ENCODE measurements around the gene SHOC2.

Gene SHOC2

DNA sequence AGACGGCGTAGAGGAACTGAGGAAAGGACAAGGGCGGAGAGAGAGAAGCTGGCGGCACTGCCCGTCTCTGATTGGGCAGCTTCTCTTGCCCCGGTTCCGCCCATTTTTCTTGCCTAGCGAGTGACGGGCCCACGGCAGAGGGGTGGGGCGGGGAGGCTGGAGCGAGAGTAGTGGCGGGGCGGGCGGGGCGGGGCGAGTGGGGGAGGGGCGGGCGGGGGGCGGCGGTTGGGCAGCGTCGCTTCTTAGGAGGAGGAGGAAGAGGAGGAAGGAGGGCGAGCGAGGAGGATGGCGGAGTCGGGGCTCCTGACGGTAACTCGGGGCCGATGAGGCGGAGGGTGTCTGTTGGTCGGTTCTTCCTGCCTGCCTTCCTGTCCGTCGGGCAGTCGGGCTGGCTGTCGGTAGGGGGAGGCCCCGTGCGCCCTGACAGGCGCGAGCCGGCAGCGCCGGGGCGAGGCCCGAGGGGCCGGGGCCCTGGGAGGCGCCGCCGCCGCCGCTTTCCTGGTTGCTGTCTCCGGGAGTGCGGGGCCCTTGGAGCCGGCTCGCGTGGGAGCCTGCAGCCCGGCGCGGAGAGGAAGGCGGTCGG, at the start of gene SHOC2:
Gene SHOC2 (plus strand): TSS at position 256 of the 583 bp plus-strand sequence. CDS start 44,755 bp downstream, outside the sequence.
- no peak for DNase-seq

DNA sequence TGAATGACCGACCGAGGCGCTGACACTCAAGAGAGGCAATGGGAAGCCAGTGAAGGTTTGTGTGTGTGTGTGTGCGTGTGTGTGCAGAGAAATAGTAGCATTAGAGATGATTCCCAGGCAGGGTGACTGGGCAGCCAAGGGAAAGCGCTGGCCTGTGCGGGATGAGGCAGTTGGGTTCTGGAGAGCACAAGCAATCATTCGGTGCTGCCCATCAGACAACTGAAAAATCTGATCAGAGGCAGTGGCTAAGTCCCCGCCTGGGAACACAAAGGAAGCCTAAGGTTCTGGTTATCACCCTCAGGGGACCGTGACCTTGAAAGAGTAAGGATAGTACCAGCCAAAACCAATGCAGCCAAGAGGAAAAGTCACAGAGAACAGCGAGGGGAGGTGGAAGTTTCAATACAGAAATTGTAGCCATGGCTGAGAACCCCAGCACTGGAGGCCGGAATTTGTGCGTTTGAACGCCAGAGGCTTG, 48.5 kb upstream of the SHOC2 start:
- no peak for DNase-seq

- DNase-seq: peak; percentile 100
These were observed 47.9 kb upstream of the SHOC2 start, which contains the start of gene PDCD4 for GRCh38 chr10:110871298-110872084. TSS of gene PDCD4 (plus strand) at chr10:110871928. CDS start at chr10:110876028, 4,100 bp downstream.

- DNase-seq: peak; percentile 94
These were observed 47.0 kb upstream of the SHOC2 start for GRCh38 chr10:110872145-110872983.

DNA sequence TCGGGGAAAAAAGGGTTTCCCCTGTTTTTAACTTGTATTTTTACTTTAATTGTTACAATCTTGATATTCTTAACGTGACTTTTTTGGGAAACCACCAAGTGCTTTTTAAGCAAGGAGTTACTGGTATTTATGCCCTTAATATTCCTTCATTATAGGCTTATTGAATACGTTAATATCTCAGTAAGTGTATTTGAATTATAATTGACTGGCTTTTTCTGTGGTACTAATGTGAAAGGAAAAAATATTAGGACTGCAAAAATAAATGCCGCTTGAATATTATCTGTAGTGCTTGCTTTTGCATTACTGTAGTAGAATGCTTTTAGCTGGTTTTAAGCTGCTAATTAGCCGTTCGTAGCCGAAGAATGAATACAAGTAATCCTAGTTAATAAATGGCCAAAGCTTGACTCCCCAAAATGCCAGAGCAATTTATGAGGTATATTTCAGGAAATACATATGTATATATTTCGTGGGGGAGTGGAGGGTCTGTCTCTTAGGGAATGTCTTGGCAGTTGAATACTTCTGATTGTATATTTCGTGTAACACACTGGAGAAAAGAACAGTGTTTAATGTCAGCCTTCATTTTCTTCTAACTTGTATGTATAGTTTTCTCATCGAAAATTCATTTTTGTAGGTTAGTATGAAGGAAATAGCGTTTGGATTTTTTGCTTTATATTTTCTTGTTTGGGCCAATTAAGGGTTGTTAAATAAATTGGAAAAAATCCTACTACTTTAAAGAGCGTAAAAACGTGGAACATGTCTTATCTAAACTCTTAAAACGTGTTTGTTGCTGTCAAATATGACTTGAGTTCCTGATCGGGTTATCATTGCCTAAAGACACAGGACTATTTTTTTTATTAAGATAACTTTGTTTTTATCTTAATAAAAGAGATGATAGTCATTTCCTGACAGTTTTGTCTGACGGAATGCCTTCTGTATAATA, 46.1 kb upstream of the SHOC2 start:
- DNase-seq: no peak

- no peak for DNase-seq
These were observed 45.5 kb upstream of the SHOC2 start for GRCh38 chr10:110873951-110874350.

DNA sequence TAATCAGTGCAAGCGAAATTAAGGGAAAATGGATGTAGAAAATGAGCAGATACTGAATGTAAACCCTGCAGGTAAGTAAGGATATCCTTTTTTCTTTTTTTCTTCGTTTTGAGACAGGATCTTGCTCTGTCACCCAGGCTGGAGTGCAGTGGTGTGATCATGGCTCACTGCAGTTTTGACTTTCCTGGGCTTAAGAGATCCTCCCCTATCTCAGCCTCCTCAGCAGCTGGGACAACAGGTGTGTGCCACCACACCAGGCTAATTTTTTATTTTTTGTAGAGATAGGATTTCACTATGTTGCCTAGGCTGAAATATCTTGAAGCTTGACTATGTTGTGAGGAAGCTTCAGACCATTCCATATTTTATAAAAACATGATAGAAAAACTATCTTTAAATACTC, 43.4 kb upstream of the SHOC2 start:
- DNase-seq: no peak

DNA sequence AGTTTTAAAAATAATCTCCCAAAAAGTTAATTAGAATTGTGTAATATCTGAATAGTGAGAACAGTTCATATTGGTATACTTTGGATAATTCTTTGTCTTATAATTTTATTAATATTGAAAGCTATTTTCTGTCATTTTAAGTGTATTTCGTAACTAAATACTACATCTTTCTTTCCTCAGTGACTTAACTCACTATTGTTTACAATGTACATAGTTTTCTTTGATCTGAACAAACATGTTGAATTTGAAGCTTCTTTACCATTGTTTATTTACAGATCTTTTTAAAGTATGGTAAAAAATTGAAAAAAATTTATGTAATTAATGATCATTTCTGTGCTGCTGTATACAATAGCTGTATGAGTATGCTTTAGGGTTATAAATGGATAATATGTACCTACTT, 42.6 kb upstream of the SHOC2 start:
- DNase-seq: no peak

GRCh38 chr10:110880012-110880411, 39.4 kb upstream of the SHOC2 start:
- no peak for DNase-seq

DNA sequence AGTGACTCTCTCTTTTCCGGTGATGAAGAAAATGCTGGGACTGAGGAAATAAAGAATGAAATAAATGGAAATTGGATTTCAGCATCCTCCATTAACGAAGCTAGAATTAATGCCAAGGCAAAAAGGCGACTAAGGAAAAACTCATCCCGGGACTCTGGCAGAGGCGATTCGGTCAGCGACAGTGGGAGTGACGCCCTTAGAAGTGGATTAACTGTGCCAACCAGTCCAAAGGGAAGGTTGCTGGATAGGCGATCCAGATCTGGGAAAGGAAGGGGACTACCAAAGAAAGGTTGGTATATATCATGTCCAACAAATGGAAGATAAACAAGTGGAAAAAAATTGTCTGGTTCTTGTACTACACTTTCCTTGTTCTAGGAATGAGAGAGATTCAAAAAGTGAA, 38.2 kb upstream of the SHOC2 start:
- DNase-seq: no peak

DNA sequence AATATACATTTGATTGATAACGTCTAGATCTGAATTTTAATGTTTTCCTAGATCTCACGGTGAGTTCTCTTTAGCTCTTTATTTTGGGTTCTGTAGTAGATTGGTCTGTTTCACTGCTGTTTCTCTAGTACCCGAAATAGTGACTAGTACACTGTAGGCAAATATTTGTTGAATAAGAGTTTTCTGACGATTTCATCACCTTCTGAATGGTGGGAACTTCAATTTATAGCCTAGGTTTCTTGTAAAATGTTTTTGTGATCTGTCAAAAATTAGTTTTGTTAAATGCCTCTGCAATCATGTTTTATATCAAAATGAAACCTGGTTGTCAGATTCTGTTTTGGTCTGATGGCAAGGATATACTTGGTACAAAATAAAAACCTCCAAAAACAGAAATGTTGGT, 37.5 kb upstream of the SHOC2 start:
- no peak for DNase-seq

DNA sequence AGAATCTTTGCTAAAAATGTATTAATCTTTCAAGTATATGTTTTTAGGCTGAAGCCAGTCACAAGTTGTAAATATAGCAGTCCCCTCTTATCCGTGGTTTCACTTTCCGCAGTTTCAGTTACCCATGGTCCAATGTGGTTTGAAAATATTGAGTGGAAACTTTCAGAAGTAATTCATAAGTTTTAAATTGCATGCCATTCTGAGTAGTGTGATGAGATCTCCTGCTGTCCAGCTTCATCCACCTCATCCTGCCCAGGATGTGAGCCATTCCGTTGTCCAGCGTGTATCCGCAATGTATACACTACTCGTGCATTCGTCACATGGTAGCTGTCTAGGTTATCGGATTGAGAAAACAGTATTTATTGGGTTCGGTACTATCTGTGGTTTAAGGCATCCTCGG, 35.5 kb upstream of the SHOC2 start:
- no peak for DNase-seq

GRCh38 chr10:110885932-110886674, 33.3 kb upstream of the SHOC2 start:
- no peak for DNase-seq

- no peak for DNase-seq
These were observed 31.8 kb upstream of the SHOC2 start for GRCh38 chr10:110887560-110887959.

DNA sequence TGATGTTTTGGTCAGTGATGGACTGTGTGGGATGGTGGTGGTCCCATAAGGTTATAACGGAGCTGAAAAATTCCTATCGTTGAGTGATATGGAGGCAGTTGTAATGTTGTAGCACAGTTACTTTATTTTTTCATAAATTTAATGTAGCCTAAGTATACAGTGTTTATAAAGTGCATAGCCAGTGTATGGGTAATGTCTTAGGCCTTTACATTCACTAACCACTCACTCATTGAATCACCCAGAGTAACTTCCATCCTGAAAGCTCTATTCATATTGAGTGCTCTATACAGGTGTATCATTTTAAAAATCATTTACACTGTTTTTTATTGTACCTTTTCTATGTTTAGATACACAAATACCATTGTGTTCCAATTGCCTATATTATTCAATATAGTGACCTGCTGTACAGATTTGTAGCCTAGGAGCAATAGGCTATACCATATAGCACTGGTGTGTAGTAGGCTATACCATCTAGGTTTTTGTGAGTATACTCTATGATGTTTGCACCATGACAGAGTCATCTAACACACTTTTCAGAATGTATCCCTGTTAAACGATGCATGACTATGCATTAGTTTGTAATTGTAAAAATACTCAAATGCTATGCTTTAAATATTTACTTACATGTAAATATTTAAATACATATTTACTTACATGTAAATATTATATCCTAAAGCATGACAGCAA, 26.7 kb upstream of the SHOC2 start:
- DNase-seq: no peak

GRCh38 chr10:110893559-110894179, 25.7 kb upstream of the SHOC2 start:
- DNase-seq: no peak

DNA sequence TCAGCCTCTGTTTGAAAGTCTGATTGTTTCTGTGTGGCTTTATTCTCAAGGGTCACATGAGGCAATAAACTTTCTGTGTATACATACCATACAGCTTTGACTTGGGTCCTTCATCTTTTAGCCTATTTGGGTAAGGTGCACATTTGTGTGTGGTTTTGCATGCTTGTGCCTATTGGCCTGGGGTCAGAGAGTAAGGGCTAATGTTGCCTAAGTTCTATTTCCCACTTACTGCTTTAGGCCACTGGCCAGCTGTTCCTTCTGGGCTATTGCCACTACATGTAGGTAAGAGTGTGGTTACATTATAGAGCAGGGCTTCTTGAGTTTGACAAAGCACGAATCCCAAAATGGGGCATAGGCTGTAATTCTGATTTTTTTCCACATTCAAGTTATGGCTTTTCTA, 22.2 kb upstream of the SHOC2 start:
- no peak for DNase-seq

DNA sequence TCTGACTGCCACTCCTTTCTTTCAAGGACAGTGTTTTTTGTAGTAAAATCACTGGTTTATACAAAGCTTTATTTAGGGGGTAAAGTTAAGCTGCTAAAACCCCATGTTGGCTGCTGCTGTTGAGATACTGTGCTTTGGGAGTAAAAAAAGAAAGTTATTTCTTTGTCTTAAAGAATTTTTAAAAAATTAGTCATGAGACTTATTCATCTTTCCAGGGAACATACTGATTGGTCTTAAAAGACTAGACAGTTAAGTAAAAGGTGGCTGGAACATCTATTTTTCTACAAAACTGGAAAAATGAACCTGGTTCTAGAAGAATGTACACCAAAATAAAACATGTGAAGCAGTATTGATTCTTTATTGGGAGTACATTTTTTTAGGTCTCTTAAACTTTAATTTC, 21.0 kb upstream of the SHOC2 start:
- DNase-seq: no peak

DNA sequence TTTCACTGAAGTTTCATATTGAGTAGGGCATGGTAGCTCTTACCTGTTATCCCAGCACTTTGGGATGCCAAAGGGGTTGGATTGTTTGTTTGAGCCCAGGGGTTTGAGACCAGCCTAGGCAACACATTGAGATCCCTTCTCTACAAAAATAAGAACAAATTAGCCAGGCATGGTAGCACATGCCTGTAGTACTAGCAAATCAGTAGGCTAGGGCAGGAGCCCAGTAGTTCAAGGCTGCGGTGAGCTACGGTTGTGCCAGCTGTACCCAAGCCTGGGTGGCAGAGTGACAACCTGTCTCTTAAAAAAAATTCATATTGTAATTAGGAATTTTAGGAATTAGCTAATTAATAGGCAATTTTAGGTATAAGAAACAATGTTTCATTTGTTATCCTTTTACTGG, 18.4 kb upstream of the SHOC2 start:
- DNase-seq: no peak

All from left hindlimb (tissue), 1 donor.